GM21529 (cell line): Measurements from ENCODE around the gene DLGAP4.
"Not testable (repeated sequence)": the region's sequence is repeated elsewhere in the genome, so short reads cannot be mapped to it uniquely, and the experiment has no call there.

Experiments
- ATAC-seq: cut with Tn5 transposase; IDR thresholded peaks from one replicate; pipeline ENCODE4 v1.9.1; 2021; ENCODE audit not compliant: unreplicated experiment

The DLGAP4 gene

GRCh38 chr20:36487069-36487468, 180.9 kb downstream of the DLGAP4 start:
- no peak for ATAC-seq

GRCh38 chr20:36490191-36490590, 184.1 kb downstream of the DLGAP4 start:
- no peak for ATAC-seq

DNA sequence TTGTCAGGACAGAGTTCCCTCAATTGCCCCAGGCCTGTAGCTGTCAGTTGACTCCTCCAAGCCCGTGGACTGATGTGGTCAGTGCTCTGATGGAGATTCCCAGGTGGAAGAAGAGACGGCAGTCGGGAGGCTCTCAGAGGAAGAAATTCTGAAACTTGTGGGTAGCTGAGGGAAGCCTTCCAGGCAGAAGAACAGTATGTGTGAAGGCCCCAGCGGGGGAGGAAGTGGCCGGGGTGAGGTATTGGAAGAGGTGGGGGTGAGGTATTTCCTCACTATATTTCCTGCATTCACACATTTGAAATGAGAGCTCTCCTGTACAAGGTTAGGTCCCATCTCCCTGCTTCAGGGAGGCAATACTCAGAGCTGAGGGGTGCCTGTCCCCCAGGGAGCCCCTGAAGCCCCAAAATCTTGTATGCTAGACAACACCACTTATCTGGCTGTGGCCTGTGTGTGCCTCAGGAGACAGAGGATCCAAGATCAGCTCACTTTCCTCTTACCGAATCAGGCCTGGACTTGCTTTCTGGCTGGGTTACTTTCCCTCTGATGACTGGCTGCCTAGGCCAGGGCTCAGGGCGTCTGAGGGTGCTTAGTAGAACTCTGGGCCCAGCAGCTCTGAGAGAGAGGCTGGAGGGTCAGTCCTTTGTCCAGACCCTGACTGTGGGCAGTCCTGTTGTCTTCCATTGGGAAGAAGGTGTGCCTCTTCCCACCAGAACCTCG, 185.9 kb downstream of the DLGAP4 start:
- peak; percentile 71 for ATAC-seq

DNA sequence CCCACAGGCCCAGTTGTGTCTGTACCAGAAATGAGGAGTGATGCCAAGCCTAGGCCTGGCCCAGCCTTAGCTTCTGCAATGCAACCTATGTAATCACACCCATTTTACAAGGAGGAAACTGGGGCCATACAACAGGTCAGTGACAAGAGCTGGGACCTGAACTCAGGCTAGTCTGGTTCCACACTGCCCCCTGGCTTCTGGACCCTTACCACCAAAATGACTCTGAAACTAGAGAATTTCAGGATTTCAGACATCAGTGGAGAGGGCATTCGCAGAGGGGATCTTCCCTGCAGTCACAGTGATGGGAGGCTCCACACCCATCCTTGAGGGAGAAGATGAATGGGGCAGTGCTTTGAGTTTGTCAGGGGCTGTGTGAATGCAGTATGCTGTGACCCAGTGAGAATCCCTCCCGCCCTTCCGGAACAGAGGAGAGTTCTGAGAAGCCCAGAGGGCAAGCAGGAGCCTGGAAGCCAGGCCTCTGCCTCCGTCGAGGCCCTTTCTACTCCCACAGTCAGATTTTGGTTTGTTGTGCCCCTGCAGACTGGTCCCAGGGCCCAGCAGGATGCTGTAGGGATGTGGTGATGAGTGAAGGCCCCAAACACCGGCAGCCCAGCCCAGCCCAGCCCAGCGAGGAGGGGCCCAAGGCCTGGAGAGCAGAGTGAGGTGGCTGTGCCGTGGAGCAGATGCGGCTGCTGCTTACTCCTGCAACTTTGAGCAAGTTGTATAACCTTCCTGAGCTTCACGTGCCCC, 187.1 kb downstream of the DLGAP4 start:
- no peak for ATAC-seq

GRCh38 chr20:36493801-36494114, 187.6 kb downstream of the DLGAP4 start:
- ATAC-seq = no peak

GRCh38 chr20:36496707-36497669, 190.8 kb downstream of the DLGAP4 start:
- ATAC-seq = no peak

DNA sequence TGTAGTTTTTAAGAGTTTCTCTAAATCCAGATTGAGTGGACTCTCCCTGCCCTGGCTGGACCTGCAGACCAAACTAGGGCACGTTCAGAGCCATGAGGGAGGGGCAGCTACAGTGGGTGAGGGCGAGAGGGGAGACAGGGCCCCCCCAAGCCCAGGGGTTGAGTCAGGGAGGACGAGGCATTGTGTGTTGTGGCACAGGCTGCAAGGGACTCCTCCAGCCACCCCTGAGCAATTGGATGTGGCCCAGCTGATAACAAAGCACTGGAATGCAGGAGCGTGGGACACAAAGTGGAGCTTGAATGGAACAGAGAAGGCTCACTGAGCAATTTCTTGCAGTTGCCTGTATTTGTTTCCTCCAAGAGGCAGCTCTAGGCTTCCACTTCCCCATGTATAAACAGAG, 191.7 kb downstream of the DLGAP4 start:
- ATAC-seq = no peak

DNA sequence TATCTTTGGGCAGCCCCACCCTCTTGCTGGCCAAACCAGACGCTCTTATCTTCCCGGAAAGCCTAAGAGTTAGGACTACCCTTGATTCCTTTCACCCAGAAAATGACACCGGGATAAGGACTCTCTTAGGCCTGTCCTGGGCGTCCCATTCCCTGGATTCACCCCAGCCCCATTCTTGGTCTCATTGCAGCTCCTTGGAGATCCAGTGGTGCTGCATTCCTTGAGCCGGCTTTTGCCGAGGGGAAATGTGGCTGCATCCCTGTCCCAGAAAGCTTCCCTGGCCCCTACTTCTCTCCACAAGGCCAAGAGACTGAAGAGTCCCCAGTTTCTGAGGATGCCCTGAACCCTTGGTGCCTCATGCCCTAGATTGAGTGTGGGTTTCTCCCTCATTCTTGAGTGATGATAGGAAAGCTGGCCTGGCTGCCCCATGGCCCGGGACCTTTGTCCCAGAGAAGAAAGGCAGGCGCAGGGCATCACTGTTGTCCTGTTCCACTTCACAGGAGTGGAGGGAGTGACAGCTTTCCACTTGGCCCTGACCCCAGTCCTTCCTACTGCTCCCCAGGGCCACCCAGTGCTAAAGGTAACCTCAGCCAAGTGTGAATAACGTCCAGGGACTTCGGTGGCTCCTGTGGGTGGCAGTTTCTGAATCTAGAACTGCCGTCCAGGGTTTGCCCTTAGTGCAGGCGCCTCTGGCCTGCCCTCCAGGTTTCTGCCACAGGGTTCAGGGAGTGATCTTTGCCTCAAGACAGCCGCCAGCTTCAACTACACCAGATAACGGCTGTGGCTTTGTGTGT, 192.4 kb downstream of the DLGAP4 start:
- ATAC-seq = no peak

DNA sequence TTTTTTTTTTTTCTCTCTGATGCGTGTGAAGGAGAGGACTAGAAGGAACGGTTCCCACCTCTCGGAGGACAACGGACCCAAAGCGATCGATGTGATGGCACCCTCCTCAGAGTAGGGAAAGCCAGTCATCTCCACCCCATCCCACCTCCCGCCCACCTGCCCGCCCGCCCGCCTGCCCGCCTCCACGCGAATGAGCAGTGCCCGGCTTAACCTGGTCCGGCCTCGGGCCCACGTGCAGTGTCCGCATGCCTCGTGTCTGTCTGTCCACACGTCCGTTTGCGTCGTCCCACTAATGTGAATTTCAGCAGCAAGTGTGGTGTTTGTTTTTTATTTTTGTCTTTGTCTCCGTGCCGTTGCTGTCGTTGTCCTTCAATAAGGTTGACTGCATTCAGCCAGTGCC, 193.1 kb downstream of the DLGAP4 start:
- ATAC-seq = no peak

GRCh38 chr20:36499723-36500501, 193.8 kb downstream of the DLGAP4 start:
- no peak for ATAC-seq

DNA sequence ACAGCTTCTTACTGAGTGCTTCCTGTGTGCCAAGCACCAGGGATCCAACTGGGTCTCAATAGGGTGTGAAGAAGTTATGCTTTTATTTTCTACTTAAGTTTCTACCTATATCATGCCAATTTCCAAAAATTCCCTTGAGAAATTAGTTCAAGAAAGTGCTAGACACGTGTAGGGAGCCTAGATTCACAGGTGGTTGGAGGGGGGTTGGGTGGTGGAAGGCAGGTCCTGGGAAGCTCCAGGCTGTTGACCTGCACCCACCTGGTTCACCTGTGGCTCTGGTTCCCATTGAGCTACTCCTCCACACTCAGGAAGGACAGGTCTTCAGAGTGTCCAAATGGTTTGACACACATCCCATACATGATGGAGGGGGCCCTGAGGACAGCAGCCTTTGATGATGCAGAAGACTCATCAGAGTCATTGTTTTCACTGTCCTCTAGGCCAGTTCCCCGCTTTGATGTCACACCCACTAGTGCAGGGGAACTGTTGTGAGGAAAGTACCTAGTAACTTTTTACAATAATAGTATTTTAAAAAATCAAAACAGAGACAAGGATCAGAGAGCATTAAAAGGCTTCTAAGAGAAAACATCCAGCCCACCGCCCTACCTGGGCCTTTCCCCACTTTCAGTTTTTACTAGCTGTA, 195.3 kb downstream of the DLGAP4 start:
- ATAC-seq = no peak

DNA sequence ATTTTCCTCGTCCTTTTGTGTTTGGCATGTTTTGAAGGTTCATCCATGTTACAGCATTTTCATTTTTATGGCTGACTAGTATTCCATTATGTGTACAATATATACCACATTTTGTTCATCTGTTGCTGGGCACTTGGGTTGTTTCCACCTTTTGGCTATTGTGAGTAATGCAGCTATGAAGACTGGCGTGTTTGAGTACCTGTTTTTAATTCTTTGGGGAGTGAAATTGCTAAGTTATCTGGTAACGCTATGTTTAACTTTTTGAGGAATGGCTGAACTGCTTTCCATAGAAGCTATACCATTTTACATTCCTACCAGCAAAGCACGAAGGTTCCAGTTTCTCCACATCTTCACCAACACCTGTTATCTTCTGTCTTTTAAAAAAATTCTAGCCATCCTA, 198.2 kb downstream of the DLGAP4 start:
- no peak for ATAC-seq

- no peak for ATAC-seq
These were observed 200.1 kb downstream of the DLGAP4 start for GRCh38 chr20:36506253-36506652.

GRCh38 chr20:36507746-36508145, 201.6 kb downstream of the DLGAP4 start:
- no peak for ATAC-seq

GRCh38 chr20:36519012-36519719, 213.0 kb downstream of the DLGAP4 start:
- ATAC-seq = no peak

- ATAC-seq = no peak
These were observed 213.8 kb downstream of the DLGAP4 start for GRCh38 chr20:36519944-36520343.

- ATAC-seq = no peak
These were observed 215.4 kb downstream of the DLGAP4 start for GRCh38 chr20:36521526-36521925.

DNA sequence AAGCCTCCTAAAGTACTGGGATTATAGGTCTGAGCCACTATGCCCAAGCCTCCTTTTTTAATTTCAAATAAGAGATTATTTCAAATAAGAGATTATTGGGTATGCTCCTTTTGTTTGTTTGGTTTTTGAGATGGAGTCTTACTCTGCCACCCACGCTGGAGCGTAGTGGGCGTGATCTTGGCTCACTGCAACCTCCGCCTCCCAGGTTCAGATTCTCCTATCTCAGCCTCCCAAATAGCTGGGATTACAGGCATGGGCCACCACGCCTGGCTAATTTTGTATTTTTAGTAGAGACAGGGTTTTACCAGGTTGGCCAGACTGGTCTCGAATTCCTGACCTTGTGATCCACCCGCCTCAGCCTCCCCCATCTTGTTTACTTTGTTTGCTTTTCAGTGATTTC, 216.3 kb downstream of the DLGAP4 start:
- not testable (repeated sequence) for ATAC-seq

- ATAC-seq = no peak
These were observed 217.2 kb downstream of the DLGAP4 start for GRCh38 chr20:36523341-36523740.
